Endothelial cell of umbilical vein (primary cell): Measurements from ENCODE around the gene TTC13. TPM values are rescaled to one million over a fixed set of nuclear protein-coding genes. Genes with fewer than 3 reads are reported as not detected.

Experiments
- BruUV-seq: library from RNA; stranded (reverse); fragments of 400-500 nt; replicated peaks from 2 replicates; lab custom pipeline; 2021; lab: Mats Ljungman, UMichigan
- CTCF ChIA-PET: fragments of 300-600, 350-600 bp; sonication (Branson Sonifier 250); formaldehyde crosslinking; loops from one replicate; lab custom pipeline; 2021; ENCODE audit warnings: antibody characterized with exemption, inconsistent platforms; lab: Charles Lee
- POLR2A ChIA-PET: fragments of 300-600, 350-600 bp; sonication (Branson Sonifier 250); formaldehyde crosslinking; loops from one replicate; lab custom pipeline; 2021; ENCODE audit warnings: antibody characterized with exemption, inconsistent platforms; lab: Charles Lee
- DNase-seq: peaks from one replicate; pipeline ENCODE4 v3.0.0-alpha.2; 2011; ENCODE audit warnings: low read depth, low spot score
- FAIRE-seq: peaks from 2 replicates; lab custom pipeline; 2011; peaks lifted over from hg19 to GRCh38; lab: Jason Lieb, UNC
- H2AFZ ChIP-seq: 2 replicates; pipeline ENCODE4 v1.6.0; 2012; ENCODE audit warnings: low read depth, low read length, control low read depth, inconsistent platforms
- H3K27ac ChIP-seq: 2 replicates; pipeline ENCODE4 v1.5.1; 2011; ENCODE audit warnings: low read depth, mild to moderate bottlenecking, control low read depth, low read length, moderate library complexity; ENCODE audit not compliant: insufficient read depth
- H3K27me3 ChIP-seq, 2 experiments: 2 replicates each; pipeline versions ENCODE4 v1.6.0 to v1.6.1; 2011; ENCODE audit warnings: low read length in 2 of 2, mixed read lengths in 1 of 2; ENCODE audit not compliant: control insufficient read depth in 2 of 2, insufficient read depth in 2 of 2
- H3K36me3 ChIP-seq, 2 experiments: 2 replicates in 1 of 2; 3 replicates in 1 of 2; pipeline ENCODE4 v1.5.1; 2011; ENCODE audit warnings: low read length in 2 of 2, mild to moderate bottlenecking in 1 of 2, moderate library complexity in 1 of 2; ENCODE audit not compliant: control insufficient read depth in 2 of 2, insufficient read depth in 2 of 2; ENCODE audit errors: extremely low read depth in 1 of 2
- H3K4me1 ChIP-seq: 3 replicates; pipeline ENCODE4 v1.5.1; 2011; ENCODE audit warnings: mild to moderate bottlenecking, low read length; ENCODE audit not compliant: control insufficient read depth, insufficient read depth; ENCODE audit errors: extremely low read depth
- H3K4me2 ChIP-seq: 2 replicates; pipeline ENCODE4 v1.6.1; 2011; ENCODE audit warnings: low read length, control low read depth, mixed read lengths; ENCODE audit not compliant: insufficient read depth
- H3K4me3 ChIP-seq, 3 experiments: fragments of 200-600 bp in 1 of 3; sonication (generic), shearing (Covaris generic) in 1 of 3; replicated peaks in 1 of 3; 2 replicates each; pipeline ENCODE4 v1.5.1; 2011 to 2016; ENCODE audit warnings: control low read depth in 3 of 3, low read length in 3 of 3, mild to moderate bottlenecking in 2 of 3, inconsistent platforms in 1 of 3, low read depth in 1 of 3, moderate library complexity in 1 of 3; ENCODE audit not compliant: insufficient read depth in 1 of 3
- H3K79me2 ChIP-seq: 2 replicates; pipeline ENCODE4 v1.6.0; 2012; ENCODE audit warnings: low read length, inconsistent platforms; ENCODE audit not compliant: control insufficient read depth, insufficient read depth
- H3K9ac ChIP-seq: replicated peaks from 2 replicates; pipeline ENCODE3; 2011; ENCODE audit warnings: low read length, control low read depth; ENCODE audit not compliant: insufficient read depth; ENCODE audit errors: extremely low read depth
- H3K9me1 ChIP-seq: replicated peaks from 3 replicates; pipeline ENCODE4 v1.6.0; 2011; ENCODE audit warnings: mild to moderate bottlenecking, low read length; ENCODE audit not compliant: control insufficient read depth, insufficient read depth; ENCODE audit errors: extremely low read depth
- H3K9me3 ChIP-seq: replicated peaks from 2 replicates; pipeline ENCODE4 v1.5.1; 2012; ENCODE audit warnings: low read length, inconsistent platforms; ENCODE audit not compliant: control insufficient read depth, insufficient read depth
- H4K20me1 ChIP-seq: replicated peaks from 2 replicates; pipeline ENCODE3; 2011; ENCODE audit warnings: mild to moderate bottlenecking, low read length; ENCODE audit not compliant: control insufficient read depth, insufficient read depth; ENCODE audit errors: extremely low read depth
- CTCF ChIP-seq, 2 donors: IDR thresholded peaks; 1 replicate in 1 of 2; 2 replicates in 1 of 2; pipeline ENCODE4 v1.5.1; 2011; ENCODE audit warnings: low read length in 2 of 2, mild to moderate bottlenecking in 2 of 2, moderate library complexity in 2 of 2, control low read depth in 1 of 2, inconsistent platforms in 1 of 2, low read depth in 1 of 2; ENCODE audit not compliant: insufficient read depth in 1 of 2; ENCODE audit errors: extremely low read depth in 1 of 2
- EZH2 ChIP-seq: IDR thresholded peaks from 2 replicates; pipeline ENCODE4 v1.6.1; 2012; ENCODE audit warnings: borderline replicate concordance, low read depth, mild to moderate bottlenecking, moderate library complexity, low read length, inconsistent platforms; ENCODE audit not compliant: severe bottlenecking
- FOS ChIP-seq: IDR thresholded peaks from 2 replicates; pipeline ENCODE4 v1.6.1; 2011; ENCODE audit warnings: mild to moderate bottlenecking, low read length, moderate library complexity, borderline replicate concordance; ENCODE audit not compliant: insufficient read depth
- GATA2 ChIP-seq: IDR thresholded peaks from 2 replicates; pipeline ENCODE4 v1.7.0; 2011; ENCODE audit warnings: low read depth, mild to moderate bottlenecking, moderate library complexity, mixed read lengths, low read length; ENCODE audit not compliant: insufficient read length, insufficient read depth
- JUN ChIP-seq: IDR thresholded peaks from 2 replicates; pipeline ENCODE4 v1.6.1; 2011; ENCODE audit warnings: borderline replicate concordance, low read depth; ENCODE audit not compliant: insufficient read length, insufficient read depth
- MAX ChIP-seq: IDR thresholded peaks from 2 replicates; pipeline ENCODE4 v1.6.1; 2011; ENCODE audit not compliant: insufficient read depth, insufficient read length
- MYC ChIP-seq: IDR thresholded peaks from one replicate; pipeline ENCODE4 v1.6.1; 2011; ENCODE audit warnings: mild to moderate bottlenecking, low read depth, low read length
- POLR2A ChIP-seq: IDR thresholded peaks from 2 replicates; pipeline ENCODE4 v1.6.1; 2012; ENCODE audit warnings: low read depth, mild to moderate bottlenecking, control low read depth, low read length
- POLR2AphosphoS5 ChIP-seq: IDR thresholded peaks from 2 replicates; pipeline ENCODE4 v1.6.1; 2012; ENCODE audit warnings: low read depth, mild to moderate bottlenecking, control low read depth, low read length, moderate library complexity; ENCODE audit not compliant: insufficient read depth
- dilution Hi-C: fragments of 300-500 bp; cut with MboI; formaldehyde crosslinking; loops from one replicate; pipeline ENCODE4 v1.15.0; 2019; ENCODE audit warnings: low sequenced_read_pairs; ENCODE audit not compliant: extremely low pct_ligation_motif_present
- intact Hi-C: fragments of 100-400 bp; cut with micrococcal nuclease; formaldehyde crosslinking; loops from one replicate; pipeline ENCODE4 v1.10.0; 2022
- polyA plus RNA-seq, 4 experiments: library from polyadenylated mRNA; depleted of rRNA in 3 of 4; stranded (reverse) in 3 of 4; unstranded in 1 of 4; fragments of >200 nt; gene quantifications; 2 replicates each; pipeline versions ENCODE4 v1.2.1 to v1.2.3, GENCODE V29; 2011 to 2012; ENCODE audit warnings: missing spikeins in 1 of 4
- total RNA-seq: library from RNA; stranded (reverse); gene quantifications from 2 replicates; pipeline ENCODE4 v1.2.3, GENCODE V29; 2021

TTC13 gene
- total and polyA plus RNA-seq, 2 donors (not counting 3 experiments of a cell fraction or from before 2014, with no cell fraction given): 8.8 to 23.9 TPM

- Histone ChIP-seq H4K20me1 (no peaks in the 10 kb centered on the region), H3K9me3 (no peaks in the 10 kb centered on the region), H3K9me1 (no peaks in the 10 kb centered on the region), H3K36me3 (peaks cover 0 to 3% of the 10 kb centered on the region in 2 experiments), H3K4me1 (no peaks in the 10 kb centered on the region), H3K4me3 (no peak overlapping the region), H3K27me3 (peaks cover 0 to 2% of the 10 kb centered on the region in 2 experiments), H2AFZ (no peak overlapping the region), H3K9ac (no peak overlapping the region), H3K79me2 (no peaks in the 10 kb centered on the region), H3K27ac (no peak overlapping the region), H3K4me2 (no peak overlapping the region)
- ChIA-PET CTCF (interaction anchor here (1.2 kb wide), 1 partner anchor 9 kb away, joined by 3 read pairs; no protein-coding TSS in a partner anchor), POLR2A (no interaction called here)
- BruUV-seq: no TSS peak
- intact Hi-C loops (no loop called here), dilution Hi-C loops (no loop called here)
- TF ChIP-seq FOS: no peak
- no peak for TF ChIP-seq MAX
- TF ChIP-seq CTCF (IDR thresholded peaks at IDR 0.05; ENCODE audit: extremely low read depth in 1 of 2, insufficient read depth in 1 of 2, low read depth in 1 of 2, low read length in 2 of 2): no peak
- no peak for TF ChIP-seq JUN
- TF ChIP-seq POLR2A: no peak
- no peak for TF ChIP-seq EZH2
- TF ChIP-seq MYC: no peak
- TF ChIP-seq POLR2AphosphoS5: no peak
- no peak for TF ChIP-seq GATA2
- FAIRE-seq (no peak), DNase-seq (no peak)
Observed at GRCh38 chr1:230898748-230899147, 79.9 kb downstream of the TTC13 start.
